Aortic smooth muscle cell (primary cell): ENCODE results near the gene FOXR1. TPM values are rescaled to one million over a fixed set of nuclear protein-coding genes. Genes with fewer than 3 reads are reported as not detected.

Experiments
- total RNA-seq: library from RNA; depleted of rRNA; stranded (reverse); fragments of >200 nt; gene quantifications from 2 replicates; pipeline ENCODE4 v1.2.3, GENCODE V29; 2014

The FOXR1 gene
- not detected in 2 replicates for total RNA-seq

GRCh38 chr11:118971646-118972045 is at the start of gene FOXR1:
TSS of gene FOXR1 (plus strand) at chr11:118971761. CDS start at chr11:118971932, 171 bp downstream.

GRCh38 chr11:118956094-118956846 is 15.3 kb upstream of the FOXR1 start, which contains the start of gene UPK2:
TSS of gene UPK2 (plus strand) at chr11:118956298. CDS start at chr11:118956351, 53 bp downstream.

GRCh38 chr11:118997627-118998387 is 26.2 kb downstream of the FOXR1 start, which contains the start of gene CENATAC:
TSS of gene CENATAC (plus strand) at chr11:118998138. CDS start at chr11:118998198, 60 bp downstream.

GRCh38 chr11:119018074-119018938 is 46.7 kb downstream of the FOXR1 start, which contains the start of the genes RPS25 and TRAPPC4:
TSS of gene RPS25 (minus strand) at chr11:119018343. CDS start at chr11:119018284, 59 bp downstream.
TSS of gene TRAPPC4 (plus strand) at chr11:119018766. CDS start at chr11:119018796, 30 bp downstream.

GRCh38 chr11:119030329-119031047 is 58.9 kb downstream of the FOXR1 start, which contains the start of gene SLC37A4:
TSS of gene SLC37A4 (minus strand) at chr11:119030877.

Other genes with a start within 250 kb of the FOXR1 start
- gene DDX6, start 180.6 kb upstream of the FOXR1 start, total RNA-seq, result 106 and 132 TPM in 2 replicates
- not detected in 2 replicates for gene CXCR5, start 87.9 kb upstream of the FOXR1 start, total RNA-seq
- gene BCL9L, start 45.8 kb upstream of the FOXR1 start, total RNA-seq, result 16.5 and 21.5 TPM in 2 replicates
- not detected in 2 replicates for gene UPK2, start 15.5 kb upstream of the FOXR1 start, total RNA-seq
- gene CENATAC, start 26.4 kb downstream of the FOXR1 start, total RNA-seq, result 27.9 and 29.2 TPM in 2 replicates
- 652 and 653 TPM in 2 replicates for gene RPS25, start 46.6 kb downstream of the FOXR1 start, total RNA-seq
- gene TRAPPC4, start 47.0 kb downstream of the FOXR1 start, total RNA-seq, result 88.4 and 187 TPM in 2 replicates
- 6.4 and 7.8 TPM in 2 replicates for gene SLC37A4, start 59.1 kb downstream of the FOXR1 start, total RNA-seq
- 104 and 167 TPM in 2 replicates for gene HYOU1, start 85.4 kb downstream of the FOXR1 start, total RNA-seq
- 38.9 and 39.2 TPM in 2 replicates for gene VPS11, start 96.1 kb downstream of the FOXR1 start, total RNA-seq
- gene HMBS, start 113.1 kb downstream of the FOXR1 start, total RNA-seq, result 3.7 and 5.8 TPM in 2 replicates
- 8.8 and 11.8 TPM in 2 replicates for gene DPAGT1, start 130.1 kb downstream of the FOXR1 start, total RNA-seq
- 3.3 and 3.7 TPM in 2 replicates for gene C2CD2L, start 135.6 kb downstream of the FOXR1 start, total RNA-seq
- gene HINFP, start 149.8 kb downstream of the FOXR1 start, total RNA-seq, result 12.4 and 12.9 TPM in 2 replicates
- under 0.01 TPM in 1 of 2 replicates, not detected in the other for gene ABCG4, start 177.3 kb downstream of the FOXR1 start, total RNA-seq
- 13.9 and 16.2 TPM in 2 replicates for gene NLRX1, start 197.0 kb downstream of the FOXR1 start, total RNA-seq
- gene NHERF4, start 213.7 kb downstream of the FOXR1 start, total RNA-seq, result not detected in 2 replicates
- 3.4 and 5.0 TPM in 2 replicates for gene CBL, start 234.6 kb downstream of the FOXR1 start, total RNA-seq